Activated T-cell treated with anti-CD3 and anti-CD28 coated beads, Interleukin-2, amount 50 U/mL, for 48 hours (primary cell): ENCODE data around the gene MYCBPAP.
A peak's percentile ranks its signal among the peaks of the same experiment; 100 is the strongest.

Experiments
- DNase-seq, 2 experiments: peaks; one replicate each; pipeline ENCODE4 v3.0.0-alpha.2; 2020

MYCBPAP gene

DNA sequence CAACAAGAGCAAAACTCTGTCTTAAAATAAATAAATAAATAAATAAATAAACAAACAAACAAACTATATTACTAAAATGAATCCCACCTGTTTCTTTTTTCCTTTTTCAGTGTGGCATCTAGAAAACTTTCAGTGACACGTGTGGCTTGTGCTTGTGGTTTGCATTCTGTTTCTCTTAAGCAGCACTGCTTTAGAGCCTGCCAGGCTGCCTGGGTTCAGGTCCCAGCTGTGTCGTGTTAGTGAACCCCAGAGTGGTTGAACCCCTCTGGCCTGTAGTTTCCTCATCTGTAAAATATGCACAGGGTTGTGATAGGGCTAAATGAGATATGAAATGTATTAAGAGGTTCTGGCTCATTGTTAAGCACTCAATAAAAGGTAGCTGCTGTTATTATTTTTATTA lies 12.2 kb downstream of the MYCBPAP start:
- DNase-seq, result no peak

DNA sequence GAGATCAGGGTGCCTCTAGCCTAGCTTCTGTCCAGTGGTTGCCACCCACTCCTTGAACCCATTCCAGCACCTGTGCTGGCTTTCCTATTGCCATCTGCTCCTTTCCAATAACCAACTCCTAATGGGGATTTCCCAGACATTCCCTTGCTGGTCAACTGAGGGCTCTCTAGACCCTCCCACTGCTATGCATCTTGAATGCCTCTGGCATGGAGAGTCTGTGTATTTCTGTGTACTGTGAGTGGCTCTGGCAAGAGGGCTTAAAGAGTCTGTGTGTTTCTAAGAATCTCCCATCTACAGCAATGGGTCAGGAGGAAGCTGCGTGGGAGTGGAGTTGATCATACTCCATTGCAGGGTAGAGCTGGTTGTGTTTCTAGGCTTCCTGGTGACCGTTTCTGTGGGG lies 13.3 kb downstream of the MYCBPAP start:
- DNase-seq, result no peak

DNA sequence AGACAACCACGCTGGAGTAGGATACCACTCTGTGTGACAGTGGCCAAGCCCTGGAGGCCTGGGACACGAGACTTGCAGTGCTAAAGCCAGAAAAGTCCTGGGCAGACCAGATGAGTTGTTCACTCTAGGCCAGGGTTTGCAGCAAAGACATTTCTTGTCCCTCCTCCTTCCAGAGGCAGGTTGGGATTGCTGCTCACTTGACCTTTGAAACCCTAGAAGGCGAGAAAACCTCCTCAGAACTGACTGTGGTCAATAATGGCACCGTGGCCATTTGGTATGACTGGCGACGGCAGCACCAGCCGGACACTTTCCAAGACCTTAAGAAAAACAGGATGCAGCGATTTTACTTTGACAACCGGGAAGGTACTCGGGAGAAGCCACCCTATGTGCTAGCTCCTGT lies 14.5 kb downstream of the MYCBPAP start:
- no peak for DNase-seq

DNA sequence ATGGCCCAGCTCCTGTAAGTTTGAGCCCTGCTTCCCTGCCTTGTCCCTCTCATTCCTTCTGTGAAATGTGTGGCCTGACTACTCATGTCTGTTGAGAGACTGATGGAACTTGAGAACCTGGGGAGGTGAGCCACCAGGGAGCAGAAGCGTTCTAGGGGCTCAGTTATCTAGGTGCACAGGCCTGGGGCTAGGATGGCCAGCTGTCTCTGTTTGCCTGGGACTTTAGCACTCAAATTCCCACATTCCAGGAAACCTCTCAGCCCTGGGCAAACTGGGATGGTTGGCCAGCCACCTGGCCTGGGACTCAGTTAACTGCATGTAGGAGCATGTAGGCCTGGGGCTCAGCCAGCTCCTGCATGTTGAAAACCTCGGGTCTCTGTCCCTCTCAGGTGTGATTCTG lies 15.0 kb downstream of the MYCBPAP start:
- no peak for DNase-seq

DNA sequence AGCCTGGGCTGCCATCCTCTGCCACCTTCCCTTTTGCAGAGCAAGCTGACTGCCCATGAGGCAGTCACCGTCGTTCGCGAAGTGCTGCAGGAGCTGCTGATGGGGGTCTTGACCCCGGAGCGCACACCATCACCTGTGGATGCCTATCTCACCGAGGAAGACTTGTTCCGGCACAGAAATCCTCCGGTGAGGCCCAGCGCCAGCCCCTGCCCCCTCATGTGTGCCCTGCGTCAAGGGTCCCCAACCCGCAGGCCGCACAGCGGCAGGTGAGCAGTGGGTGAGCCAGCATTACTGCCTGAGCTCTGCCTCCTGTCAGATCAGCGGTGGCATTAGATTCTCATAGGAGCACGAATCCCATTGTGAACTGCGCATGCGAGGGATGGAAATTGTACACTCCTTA lies 16.6 kb downstream of the MYCBPAP start:
- DNase-seq, result no peak

DNA sequence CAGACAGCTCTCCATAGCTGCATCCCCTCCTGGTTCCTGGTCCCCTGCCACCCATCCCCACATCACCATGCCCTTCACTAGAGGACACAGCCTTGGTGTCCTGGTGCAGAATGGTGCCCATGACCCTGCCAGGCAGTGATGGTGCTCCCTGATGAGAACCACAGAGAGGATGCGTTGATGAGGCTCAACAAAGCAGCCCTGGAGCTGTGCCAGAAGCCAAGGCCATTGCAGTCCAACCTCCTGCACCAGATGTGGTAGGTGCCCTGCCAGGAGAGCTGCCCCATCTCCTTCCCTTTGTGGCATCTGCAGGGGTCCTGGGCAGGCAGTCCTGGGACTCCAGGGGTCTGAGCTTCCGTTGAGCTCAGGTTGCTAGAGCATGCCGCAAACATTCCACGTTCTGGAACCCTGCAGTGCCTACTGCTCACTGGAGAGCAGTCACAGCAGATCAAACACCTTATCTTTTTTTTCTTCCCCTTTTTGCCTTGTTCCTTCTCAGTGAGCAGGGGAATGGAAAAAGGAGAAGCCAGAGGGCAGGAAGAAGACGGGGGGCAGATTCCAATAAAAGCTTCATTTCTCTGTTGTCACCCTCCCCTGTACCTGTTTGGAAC lies 19.0 kb downstream of the MYCBPAP start:
- no peak for DNase-seq

DNA sequence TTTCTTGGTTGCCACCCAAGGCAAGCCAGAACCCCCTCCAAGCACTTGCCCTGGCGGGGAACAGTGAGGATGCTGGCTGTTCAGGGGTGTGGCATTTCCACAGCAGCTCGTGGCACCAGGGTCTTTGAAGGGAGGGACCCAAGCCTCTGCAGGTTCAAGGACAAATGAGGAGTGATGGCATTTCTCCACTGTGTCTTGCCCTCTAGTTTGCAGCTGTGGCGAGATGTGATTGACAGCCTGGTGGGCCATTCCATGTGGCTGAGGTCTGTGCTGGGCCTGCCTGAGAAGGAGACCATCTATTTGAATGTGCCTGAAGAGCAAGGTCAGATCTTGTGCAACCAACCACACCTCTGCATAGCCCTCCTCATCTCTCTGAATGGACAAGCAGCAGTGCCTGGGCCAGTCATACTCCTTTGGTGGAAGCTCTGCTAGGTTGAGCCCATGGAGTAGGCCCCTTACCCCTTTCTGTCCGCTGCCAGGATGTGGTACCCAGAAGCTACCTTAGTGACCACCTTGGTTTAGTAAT lies 19.8 kb downstream of the MYCBPAP start:
- no peak for DNase-seq

DNA sequence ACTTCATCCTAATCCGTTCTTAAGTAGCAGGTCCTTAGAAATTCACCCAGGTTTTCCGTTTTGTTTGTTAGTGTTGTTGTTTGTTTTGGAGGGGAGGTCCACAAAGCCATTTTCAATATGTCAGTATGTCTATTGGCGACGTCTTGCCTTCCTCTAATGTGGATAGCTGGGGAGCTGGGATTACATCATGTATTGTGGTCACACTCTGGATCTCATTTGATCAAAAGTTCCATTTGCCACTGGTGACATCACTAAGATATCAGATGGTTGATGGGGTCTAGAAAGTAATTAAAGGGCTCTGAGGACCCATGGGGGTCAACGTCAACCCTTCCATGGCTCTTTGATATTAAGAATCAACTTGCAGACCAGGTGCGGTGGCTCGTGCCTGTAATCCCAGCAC lies 21.6 kb downstream of the MYCBPAP start:
- DNase-seq, result no peak

DNA sequence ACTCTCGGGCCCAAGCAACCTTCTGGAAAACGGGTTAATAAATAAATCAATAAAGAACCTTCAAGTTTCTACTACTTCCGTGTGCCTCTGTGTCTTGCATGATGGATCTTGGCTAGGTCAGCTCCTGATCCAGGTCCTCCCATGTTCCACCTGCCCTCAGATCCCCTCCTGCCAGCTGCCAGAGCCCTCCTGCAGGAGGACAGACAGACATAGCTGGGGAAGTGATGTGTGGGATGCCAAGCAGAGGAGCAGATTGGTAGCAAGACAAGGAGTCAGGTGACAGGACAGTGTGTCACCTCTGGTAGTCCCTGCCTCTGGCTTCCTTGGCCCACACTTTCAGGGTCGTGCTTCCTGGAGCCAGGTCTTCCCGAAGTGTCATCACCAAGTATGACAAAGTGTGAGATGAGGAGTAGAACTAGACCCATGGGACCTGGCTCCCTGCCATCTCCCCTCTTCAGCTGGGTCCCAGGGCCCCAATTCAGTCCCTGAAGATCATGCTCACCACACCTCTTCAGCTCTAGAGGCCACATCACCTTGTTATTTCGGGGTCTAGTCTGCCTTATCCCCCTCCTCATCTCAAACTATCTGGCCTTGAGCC lies 23.3 kb downstream of the MYCBPAP start:
- DNase-seq, result no peak

DNA sequence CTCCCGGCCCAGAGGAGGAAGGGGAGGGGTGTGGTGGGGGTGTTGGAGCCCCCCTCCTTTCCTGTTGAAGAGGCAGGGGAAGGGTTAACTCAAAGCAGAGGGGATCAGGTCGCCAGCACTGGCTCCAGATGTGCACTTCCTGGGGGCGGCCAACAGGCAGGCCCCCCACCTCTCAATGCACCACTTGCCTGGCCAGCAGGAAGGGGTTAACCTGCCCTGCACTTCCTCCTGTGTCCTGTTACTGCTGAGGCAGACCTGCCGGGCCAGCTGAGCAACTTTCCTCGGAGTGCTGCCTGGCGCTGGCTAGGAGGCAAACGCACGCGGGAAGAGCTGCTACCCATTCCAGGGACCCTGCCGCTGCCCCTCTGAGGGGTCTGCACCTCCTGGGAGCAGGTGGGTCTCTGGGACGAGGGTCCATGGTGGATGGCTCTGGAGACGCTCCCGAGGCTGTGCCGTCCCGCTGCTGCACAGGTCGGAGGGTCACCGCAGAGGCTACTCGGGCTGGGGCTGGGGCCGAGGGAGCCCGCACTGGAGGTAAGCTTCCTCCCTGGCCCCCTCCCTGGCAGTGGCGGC lies 24.3 kb downstream of the MYCBPAP start, which contains the start of gene EPN3:
EPN3 (plus strand) TSS at position 284 of the 573 bp plus-strand sequence. CDS start 3,822 bp downstream, outside the sequence.
- no peak for DNase-seq

DNA sequence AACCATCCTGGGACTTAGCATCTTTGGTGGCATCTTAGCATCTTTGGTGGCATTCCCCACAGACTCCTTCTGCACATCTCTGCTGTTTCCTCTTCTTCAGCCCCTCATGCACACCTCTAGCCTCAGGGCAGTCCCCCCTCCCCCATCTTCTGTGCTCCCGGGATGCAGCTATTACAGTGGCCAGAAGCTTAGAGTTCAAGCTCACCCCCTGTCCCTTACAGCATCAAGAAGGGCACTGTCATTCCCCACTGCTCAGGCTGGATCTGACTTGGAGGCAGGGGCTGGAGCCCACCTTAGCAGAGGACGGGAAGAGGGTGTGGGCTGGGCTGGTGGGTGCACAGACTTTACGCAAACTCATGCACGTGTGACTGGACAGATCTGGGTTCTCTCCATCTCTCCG lies 24.9 kb downstream of the MYCBPAP start:
- no peak for DNase-seq

DNA sequence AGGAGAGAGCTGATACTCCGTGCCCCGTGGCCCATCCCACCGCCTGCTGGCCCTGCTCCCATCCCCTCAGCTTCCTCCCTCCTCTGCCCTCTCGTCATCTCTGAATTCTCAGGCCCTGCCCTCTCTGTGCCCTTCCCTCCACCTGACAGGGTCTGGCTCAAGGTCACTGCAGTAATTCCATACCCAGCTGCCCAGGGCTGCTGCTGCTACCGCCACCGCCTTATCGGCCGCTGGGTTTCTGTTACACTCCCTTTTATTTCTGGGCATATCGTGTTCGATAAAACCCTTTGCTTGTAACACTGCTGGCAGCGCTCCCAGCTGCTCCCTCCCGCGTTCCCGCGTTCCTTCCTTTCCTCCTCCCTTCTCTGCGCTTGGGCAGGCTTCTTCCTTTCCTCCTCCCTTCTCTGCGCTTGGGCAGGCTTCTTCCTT lies 25.5 kb downstream of the MYCBPAP start:
- no peak for DNase-seq

DNA sequence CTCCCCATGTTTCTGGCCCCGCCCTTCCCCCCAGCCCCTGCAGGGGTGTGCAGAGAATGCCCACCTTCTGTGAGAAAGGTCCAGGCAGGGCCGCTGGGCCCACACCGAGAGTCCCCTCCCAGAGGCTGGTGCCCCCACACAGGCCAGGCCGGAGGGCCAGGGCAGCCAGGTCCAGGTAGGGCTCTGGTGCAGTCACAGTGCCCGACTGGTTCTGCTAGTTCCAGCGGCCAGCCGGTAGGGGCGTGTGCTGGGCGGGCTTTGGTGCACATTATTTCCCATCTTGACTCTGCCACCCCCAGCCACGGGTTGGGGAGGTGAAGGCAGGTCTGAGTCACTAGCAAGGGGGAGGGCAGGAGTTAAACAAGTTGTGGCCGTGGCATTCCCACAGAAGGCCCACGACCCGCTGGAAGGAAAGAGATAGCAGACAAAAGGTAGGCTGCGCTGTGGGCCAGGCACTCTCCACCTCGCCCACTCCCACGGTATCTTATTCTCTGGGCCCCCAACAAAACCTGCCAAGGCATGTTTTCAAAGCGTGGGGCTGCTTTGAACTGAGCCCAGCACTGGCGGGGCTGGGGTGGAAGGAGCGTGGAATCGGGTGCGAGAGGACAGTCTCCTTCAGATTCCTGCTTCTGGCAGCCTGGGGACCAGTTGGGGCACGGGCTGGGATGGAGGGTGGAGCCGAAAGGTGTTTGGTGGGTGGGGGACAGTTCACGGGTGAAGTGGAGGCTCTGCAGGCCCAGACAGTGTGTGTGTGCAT lies 26.2 kb downstream of the MYCBPAP start:
- DNase-seq, result peak; percentile 54 to 60

DNA sequence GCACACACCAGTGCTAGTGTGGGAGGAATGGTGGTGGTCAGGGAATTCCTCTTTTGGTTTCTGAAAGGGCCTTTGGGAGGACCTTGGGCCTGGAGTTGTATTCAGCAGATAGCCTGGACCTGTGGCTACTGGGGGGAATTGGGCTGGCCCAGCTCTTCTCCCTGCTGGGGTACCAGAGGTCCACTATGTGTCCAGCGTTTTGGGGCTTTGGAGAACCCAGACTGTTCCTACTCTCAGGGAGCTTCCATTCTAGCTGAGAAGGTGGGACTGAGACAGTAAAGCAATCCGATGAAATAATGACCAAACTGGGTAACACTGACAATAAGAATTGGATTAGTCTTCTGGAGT lies 26.7 kb downstream of the MYCBPAP start:
- DNase-seq, result no peak

DNA sequence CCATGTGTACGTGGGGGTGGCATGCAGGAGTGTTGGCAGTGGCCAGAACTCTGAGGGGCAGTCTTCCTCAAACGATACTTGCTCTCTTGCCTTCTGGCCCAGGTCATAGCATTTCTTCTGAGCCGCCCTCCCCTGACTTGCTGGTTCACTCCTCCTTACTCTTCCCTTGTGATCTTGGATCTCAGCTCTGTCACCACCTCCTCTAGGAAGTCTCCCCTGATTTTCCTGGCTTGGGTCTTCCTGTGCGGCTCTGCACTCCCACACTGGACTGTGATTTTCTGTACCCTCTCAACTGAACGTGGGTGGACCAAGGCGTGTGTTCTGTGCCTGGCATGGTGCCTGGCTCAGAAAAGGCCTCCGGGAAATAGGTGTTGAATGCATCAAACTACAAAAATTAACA lies 27.2 kb downstream of the MYCBPAP start:
- no peak for DNase-seq

DNA sequence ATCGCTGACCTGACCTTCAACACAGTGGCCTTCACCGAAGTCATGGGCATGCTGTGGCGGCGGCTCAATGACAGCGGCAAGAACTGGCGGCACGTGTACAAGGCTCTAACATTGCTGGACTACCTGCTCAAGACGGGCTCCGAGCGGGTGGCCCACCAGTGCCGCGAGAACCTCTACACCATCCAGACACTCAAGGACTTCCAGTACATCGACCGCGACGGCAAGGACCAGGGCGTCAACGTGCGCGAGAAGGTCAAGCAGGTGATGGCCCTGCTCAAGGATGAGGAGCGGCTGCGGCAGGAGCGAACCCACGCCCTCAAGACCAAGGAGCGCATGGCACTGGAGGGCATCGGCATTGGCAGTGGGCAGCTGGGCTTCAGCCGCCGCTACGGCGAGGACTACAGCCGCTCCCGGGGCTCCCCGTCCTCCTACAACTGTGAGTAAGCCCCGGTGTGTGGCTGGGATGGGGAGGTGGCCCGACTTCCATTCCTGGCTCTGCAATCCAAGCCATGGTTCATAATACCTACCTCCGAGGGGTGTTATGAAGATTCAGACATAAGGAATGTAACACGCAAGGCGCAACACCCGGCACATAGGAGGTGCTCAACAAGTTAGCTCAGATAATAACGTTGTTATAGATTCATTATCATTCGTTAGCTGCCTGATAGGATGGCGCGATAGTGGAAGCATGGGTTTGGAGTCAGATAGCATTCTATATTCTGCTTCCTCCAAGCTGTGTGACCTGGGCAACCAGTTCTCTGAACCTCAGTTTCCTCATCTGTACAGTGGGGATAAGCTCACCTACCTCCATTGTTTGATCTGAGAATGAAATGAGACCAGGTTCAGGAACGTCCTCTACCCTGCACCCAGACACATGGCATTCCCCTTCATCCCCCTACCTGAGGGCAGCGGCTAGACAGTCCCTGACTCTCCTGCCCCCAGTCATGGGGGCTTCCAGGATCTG lies 28.7 kb downstream of the MYCBPAP start:
- DNase-seq, result no peak

DNA sequence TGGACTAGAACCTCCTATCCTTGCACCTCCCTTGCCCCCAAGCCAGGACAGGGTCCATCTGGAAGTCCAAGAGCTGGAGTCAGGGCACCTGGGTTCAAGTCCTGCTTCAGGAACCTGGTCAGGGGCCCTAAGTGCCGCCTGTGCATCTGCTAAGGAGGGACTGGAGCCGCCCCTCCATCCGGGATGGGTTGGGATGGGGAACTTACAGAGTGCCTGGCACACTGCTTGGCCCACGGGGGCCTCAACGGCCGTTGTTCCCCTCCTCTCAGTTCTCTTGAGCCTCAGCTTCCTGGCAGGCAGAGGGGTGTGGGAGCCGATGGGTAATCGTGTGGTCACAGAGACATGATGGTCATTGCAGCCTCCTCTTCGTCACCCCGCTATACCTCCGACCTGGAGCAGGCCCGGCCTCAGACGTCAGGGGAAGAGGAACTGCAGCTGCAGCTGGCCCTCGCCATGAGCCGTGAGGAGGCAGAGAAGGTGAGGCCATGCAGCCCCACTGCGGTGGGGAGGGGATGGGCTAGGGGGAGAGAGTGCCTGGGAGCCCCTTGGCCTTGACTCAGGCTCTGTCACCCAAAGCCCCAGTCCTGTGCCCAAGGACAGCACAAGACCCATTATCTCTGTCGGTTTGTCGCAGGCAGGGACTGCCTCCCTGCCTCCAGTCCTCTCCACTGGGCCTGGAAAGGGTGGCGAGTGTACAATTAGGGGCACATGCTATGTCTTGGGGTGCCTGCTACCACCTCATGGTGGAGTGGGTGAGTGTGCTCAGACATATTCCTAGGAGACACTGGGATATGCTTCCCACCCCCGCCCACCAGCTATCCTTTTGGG lies 29.7 kb downstream of the MYCBPAP start:
- no peak for DNase-seq

DNA sequence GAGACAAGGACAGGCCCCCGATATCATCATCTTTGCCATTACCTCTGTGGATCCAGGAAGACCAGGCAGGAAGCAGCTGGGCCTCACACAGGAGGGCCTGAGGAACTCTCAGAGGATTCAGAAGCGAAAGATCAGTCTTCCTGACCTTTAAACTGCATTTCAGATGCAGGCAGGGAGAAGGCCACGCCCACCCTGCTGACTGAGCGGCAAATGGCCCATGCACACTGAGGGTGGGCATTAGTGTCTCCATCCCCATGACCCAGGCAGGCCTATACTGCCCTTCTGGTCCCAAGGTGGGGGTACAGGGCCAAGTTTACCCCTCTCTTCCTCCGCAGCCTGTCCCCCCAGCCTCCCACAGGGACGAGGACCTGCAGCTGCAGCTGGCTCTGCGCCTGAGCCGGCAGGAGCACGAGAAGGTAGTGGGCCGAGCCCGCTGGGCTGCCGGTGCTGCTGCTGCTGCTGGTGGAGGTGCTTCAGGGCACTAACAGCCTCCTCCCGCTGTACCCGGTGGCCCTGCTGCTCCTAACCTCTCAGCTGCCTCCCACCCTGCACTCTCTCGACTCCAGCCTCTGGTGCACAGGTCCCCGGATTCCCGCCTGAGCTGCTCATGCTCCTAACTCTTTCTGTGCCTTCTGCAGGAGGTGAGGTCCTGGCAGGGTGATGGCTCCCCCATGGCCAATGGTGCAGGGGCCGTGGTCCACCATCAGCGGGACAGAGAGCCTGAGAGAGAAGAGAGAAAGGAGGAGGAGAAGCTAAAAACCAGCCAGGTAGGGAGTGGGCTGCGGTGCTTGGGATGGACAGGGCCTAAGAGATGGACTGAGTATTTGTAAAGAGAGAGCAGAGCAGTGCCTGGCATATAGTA lies 30.5 kb downstream of the MYCBPAP start:
- no peak for DNase-seq

DNA sequence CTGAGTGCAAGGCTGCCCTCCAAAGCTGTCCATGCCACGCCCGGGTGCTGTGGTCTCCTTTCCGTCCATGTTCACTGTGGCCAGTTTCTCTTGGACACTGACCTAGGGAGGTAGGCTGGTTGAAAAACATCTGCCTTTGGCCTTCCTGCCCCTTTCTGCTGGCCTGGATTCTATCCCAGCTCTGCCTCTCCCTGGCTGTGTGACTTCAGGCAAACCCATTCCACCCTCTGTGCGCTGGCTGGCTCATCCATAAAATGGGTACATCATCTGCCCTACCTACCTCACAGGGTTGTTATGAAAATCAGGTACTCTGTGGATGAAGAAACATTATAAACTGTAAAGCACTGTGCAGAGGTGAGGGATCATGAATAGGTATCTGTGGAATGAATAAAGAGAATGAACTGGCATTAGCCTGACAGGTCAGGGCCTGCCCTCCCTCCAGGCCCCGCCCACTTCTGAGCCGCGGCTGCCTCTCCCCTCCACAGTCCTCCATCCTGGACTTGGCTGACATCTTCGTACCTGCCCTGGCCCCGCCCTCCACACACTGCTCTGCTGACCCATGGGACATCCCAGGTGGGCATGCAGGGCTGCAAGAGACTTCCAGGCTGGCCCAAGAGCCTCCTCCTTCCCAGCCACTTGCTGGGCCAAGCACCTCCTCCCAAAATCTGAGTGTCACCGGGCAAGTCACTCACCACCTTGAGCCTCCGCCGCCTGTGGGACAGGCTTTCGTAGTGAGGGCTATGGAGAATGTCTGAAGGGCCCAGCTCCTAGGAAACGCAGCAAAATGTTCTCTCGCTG lies 31.7 kb downstream of the MYCBPAP start:
- no peak for DNase-seq
